Fibroblast of lung (primary cell): ENCODE results near the gene BTG1. TPM values are rescaled to one million over a fixed set of nuclear protein-coding genes. Genes with fewer than 3 reads are reported as not detected.

Experiments
- DNase-seq, 2 donors: peaks; one replicate each; pipeline versions ENCODE4 v3.0.0 to v3.0.0-alpha.2; 2010; ENCODE audit warnings: low read depth in 2 of 2
- H2AFZ ChIP-seq: 2 replicates; pipeline ENCODE4 v1.5.1; 2012; ENCODE audit warnings: low read length, control low read depth, inconsistent platforms
- H3K27ac ChIP-seq: 2 replicates; pipeline ENCODE4 v1.5.1; 2011; ENCODE audit warnings: low read length, control low read depth; ENCODE audit not compliant: insufficient read depth
- H3K27me3 ChIP-seq: 2 replicates; pipeline ENCODE4 v1.5.1; 2011; ENCODE audit warnings: mild to moderate bottlenecking, low read length; ENCODE audit not compliant: control insufficient read depth, insufficient read depth
- H3K36me3 ChIP-seq: 2 replicates; pipeline ENCODE4 v1.5.1; 2011; ENCODE audit warnings: low read length; ENCODE audit not compliant: control insufficient read depth, insufficient read depth
- H3K4me1 ChIP-seq: 2 replicates; pipeline ENCODE4 v1.5.1; 2011; ENCODE audit warnings: low read length; ENCODE audit not compliant: control insufficient read depth, insufficient read depth; ENCODE audit errors: extremely low read depth
- H3K4me2 ChIP-seq: 2 replicates; pipeline ENCODE4 v1.5.1; 2011; ENCODE audit warnings: low read length, control low read depth; ENCODE audit not compliant: insufficient read depth; ENCODE audit errors: extremely low read depth
- H3K4me3 ChIP-seq, 4 experiments: fragments of 200-600 bp in 1 of 4; sonication (generic) in 1 of 4; replicated peaks in 1 of 4; 2 replicates each; pipeline ENCODE4 v1.5.1; 2011 to 2016; ENCODE audit warnings: low read length in 4 of 4, low read depth in 3 of 4, mild to moderate bottlenecking in 3 of 4, control low read depth in 2 of 4, inconsistent platforms in 1 of 4, mixed read lengths in 1 of 4; ENCODE audit not compliant: insufficient read depth in 1 of 4; ENCODE audit errors: control extremely low read depth in 1 of 4
- H3K79me2 ChIP-seq: 2 replicates; pipeline ENCODE4 v1.5.1; 2012; ENCODE audit warnings: mild to moderate bottlenecking, low read length, inconsistent platforms; ENCODE audit not compliant: control insufficient read depth, insufficient read depth
- H3K9ac ChIP-seq: 2 replicates; pipeline ENCODE4 v1.5.1; 2011; ENCODE audit warnings: mild to moderate bottlenecking, low read length, control low read depth; ENCODE audit not compliant: insufficient read depth
- H3K9me3 ChIP-seq: 2 replicates; pipeline ENCODE4 v1.5.1; 2012; ENCODE audit warnings: low read depth, low read length; ENCODE audit not compliant: control insufficient read depth, insufficient read depth
- H4K20me1 ChIP-seq: 2 replicates; pipeline ENCODE4 v1.5.1; 2011; ENCODE audit warnings: low read length; ENCODE audit not compliant: control insufficient read depth, insufficient read depth; ENCODE audit errors: extremely low read depth
- EZH2 ChIP-seq: IDR thresholded peaks from 2 replicates; pipeline ENCODE4 v1.5.1; 2012; ENCODE audit warnings: low read length, control low read depth, mild to moderate bottlenecking; ENCODE audit errors: missing control alignments
- polyA plus RNA-seq, 2 donors: library from polyadenylated mRNA; depleted of rRNA in 1 of 2; stranded (reverse) in 1 of 2; unstranded in 1 of 2; fragments of >200 nt; gene quantifications; 2 replicates each; pipeline ENCODE4 v1.2.1, GENCODE V29; 2011 to 2012; ENCODE audit warnings: missing spikeins in 1 of 2
- total RNA-seq: library from RNA; depleted of rRNA; stranded (reverse); fragments of >200 nt; gene quantifications from 2 replicates; pipeline ENCODE4 v1.2.1, GENCODE V29; 2014
- TF ChIP-seq, protein P1 (sequence below), 2 donors: IDR thresholded peaks in 1 of 2; conservative IDR thresholded peaks in 1 of 2; 1 replicate in 1 of 2; 2 replicates in 1 of 2; pipeline ENCODE4 v1.5.1; 2011 to 2012; ENCODE audit warnings: low read length in 2 of 2, control low read depth in 1 of 2, inconsistent platforms in 1 of 2, low read depth in 1 of 2, mild to moderate bottlenecking in 1 of 2

Gene BTG1
- total and polyA plus RNA-seq, 2 donors (not counting 1 experiment from before 2014, with no cell fraction given) = 18.2 to 23.1 TPM

DNA sequence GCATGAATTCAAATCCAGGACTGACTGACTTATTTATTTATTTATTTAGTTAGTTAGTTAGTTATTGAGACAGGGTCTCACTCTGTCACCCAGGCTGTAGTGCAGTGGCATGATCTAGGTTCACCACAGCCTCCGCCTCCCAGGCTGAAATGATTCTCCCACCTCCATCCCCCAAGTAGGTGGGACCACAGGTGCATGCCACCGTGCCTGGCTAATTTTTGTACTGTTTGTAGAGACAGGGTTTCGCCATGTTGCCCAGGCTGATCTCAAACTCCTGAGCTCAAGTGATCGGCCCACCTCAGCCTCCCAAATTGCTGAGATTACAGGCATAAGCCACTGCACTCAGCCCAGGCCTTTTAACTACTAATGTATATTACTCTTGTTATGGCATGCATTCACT is 36.0 kb downstream of the BTG1 start:
- no peak for DNase-seq
- H3K4me3 ChIP-seq = no peak overlapping the region
- H3K79me2 ChIP-seq = no peaks in the 10 kb centered on the region
- no peaks in the 10 kb centered on the region for H3K9me3 ChIP-seq
- TF ChIP-seq EZH2 = no peak
- TF ChIP-seq, protein P1, sequence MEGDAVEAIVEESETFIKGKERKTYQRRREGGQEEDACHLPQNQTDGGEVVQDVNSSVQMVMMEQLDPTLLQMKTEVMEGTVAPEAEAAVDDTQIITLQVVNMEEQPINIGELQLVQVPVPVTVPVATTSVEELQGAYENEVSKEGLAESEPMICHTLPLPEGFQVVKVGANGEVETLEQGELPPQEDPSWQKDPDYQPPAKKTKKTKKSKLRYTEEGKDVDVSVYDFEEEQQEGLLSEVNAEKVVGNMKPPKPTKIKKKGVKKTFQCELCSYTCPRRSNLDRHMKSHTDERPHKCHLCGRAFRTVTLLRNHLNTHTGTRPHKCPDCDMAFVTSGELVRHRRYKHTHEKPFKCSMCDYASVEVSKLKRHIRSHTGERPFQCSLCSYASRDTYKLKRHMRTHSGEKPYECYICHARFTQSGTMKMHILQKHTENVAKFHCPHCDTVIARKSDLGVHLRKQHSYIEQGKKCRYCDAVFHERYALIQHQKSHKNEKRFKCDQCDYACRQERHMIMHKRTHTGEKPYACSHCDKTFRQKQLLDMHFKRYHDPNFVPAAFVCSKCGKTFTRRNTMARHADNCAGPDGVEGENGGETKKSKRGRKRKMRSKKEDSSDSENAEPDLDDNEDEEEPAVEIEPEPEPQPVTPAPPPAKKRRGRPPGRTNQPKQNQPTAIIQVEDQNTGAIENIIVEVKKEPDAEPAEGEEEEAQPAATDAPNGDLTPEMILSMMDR (conservative IDR thresholded peaks at IDR 0.05 in 1 of 2, IDR thresholded peaks at IDR 0.05 in 1 of 2; ENCODE audit: low read depth in 1 of 2, low read length in 2 of 2) = no peak
- H3K27ac ChIP-seq = no peak overlapping the region
- H3K4me1 ChIP-seq = peaks cover 2% of the 10 kb centered on the region
- H3K9ac ChIP-seq = no peak overlapping the region
- H3K27me3 ChIP-seq = no peaks in the 10 kb centered on the region
- no peaks in the 10 kb centered on the region for H3K36me3 ChIP-seq
- H4K20me1 ChIP-seq = no peaks in the 10 kb centered on the region
- no peak overlapping the region for H3K4me2 ChIP-seq
- H2AFZ ChIP-seq = no peak overlapping the region

DNA sequence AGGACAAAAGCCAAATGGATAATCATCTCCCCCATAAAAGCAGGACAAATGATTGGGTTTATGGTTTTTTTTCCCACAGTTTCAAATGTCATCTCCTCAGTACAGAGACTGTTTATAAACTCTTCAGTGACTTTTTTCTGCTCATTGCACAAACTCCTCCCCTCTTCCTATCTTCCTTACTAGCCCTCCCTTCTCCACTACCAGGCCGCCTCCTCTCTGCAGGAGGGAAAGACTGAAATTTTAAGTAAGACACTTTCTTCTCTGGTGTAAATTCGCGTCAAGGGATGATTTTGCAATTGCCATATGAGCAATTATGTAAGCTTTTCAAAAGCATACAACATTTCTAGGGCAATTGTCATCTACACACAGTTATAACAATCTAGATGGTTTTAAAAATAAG is 37.0 kb downstream of the BTG1 start:
- no peak overlapping the region for H2AFZ ChIP-seq
- TF ChIP-seq EZH2 = no peak
- TF ChIP-seq, protein P1 (conservative IDR thresholded peaks at IDR 0.05 in 1 of 2, IDR thresholded peaks at IDR 0.05 in 1 of 2; ENCODE audit: low read depth in 1 of 2, low read length in 2 of 2) = no peak
- H3K4me2 ChIP-seq = no peak overlapping the region
- H4K20me1 ChIP-seq = no peaks in the 10 kb centered on the region
- no peak overlapping the region for H3K4me3 ChIP-seq
- peak; percentile 45 to 89 for DNase-seq
- no peaks in the 10 kb centered on the region for H3K9me3 ChIP-seq
- no peak overlapping the region for H3K9ac ChIP-seq
- H3K27ac ChIP-seq = no peak overlapping the region
- no peaks in the 10 kb centered on the region for H3K36me3 ChIP-seq
- no peaks in the 10 kb centered on the region for H3K79me2 ChIP-seq
- peaks cover 2% of the 10 kb centered on the region for H3K4me1 ChIP-seq
- no peaks in the 10 kb centered on the region for H3K27me3 ChIP-seq

GRCh38 chr12:92107621-92108131 is 38.0 kb downstream of the BTG1 start:
- Histone ChIP-seq H3K27ac (no peak overlapping the region), H3K79me2 (no peaks in the 10 kb centered on the region), H3K4me1 (peaks cover 2% of the 10 kb centered on the region), H3K27me3 (no peaks in the 10 kb centered on the region), H4K20me1 (no peaks in the 10 kb centered on the region), H2AFZ (no peak overlapping the region), H3K9me3 (no peaks in the 10 kb centered on the region), H3K9ac (no peak overlapping the region), H3K36me3 (no peaks in the 10 kb centered on the region), H3K4me2 (no peak overlapping the region), H3K4me3 (no peak overlapping the region)
- DNase-seq = no peak
- no peak for TF ChIP-seq EZH2
- TF ChIP-seq, protein P1 (conservative IDR thresholded peaks at IDR 0.05 in 1 of 2, IDR thresholded peaks at IDR 0.05 in 1 of 2; ENCODE audit: low read depth in 1 of 2, low read length in 2 of 2) = no peak
